Fibroblast of the conjunctiva (primary cell): ENCODE data around the gene TMEM178B.
"Not testable (repeated sequence)": the region's sequence is repeated elsewhere in the genome, so short reads cannot be mapped to it uniquely, and the experiment has no call there.

Experiments
- DNase-seq: peaks from one replicate; pipeline ENCODE4 v3.0.0-alpha.2; 2010; ENCODE audit warnings: low read depth

Gene TMEM178B

DNA sequence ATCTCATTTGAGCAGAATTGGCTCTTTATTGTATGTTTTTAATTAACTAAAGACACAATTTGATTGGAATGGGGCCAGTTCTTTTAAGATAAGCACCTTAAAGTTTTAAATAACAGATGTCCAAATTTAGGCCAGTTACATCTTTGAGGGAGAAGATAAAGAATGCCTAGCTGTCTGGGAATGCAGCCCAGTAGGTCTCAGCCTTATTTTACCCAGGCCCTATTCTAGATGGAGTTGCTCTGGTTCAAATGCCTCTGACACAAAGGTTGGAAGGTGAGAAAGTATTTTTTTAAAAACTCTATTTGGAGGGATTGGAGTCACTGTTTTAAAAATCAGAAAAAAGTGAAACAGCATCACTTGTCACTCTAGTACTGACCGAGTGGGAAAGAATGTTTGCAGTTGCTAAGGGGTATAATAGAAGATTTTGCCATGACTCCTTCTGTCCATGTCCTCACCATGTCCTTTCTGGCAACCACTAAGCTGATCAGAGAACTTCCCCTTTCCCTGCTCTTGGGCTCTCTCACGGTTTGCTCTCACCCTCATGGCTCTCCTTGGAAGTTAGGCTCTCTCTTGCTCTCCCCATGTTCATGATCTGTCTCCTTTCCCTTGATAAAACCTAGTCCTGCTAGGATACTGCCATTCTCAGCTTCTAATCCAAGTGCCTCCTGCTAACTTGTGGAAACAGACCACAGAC, 239.1 kb downstream of the TMEM178B start:
- no peak for DNase-seq

DNA sequence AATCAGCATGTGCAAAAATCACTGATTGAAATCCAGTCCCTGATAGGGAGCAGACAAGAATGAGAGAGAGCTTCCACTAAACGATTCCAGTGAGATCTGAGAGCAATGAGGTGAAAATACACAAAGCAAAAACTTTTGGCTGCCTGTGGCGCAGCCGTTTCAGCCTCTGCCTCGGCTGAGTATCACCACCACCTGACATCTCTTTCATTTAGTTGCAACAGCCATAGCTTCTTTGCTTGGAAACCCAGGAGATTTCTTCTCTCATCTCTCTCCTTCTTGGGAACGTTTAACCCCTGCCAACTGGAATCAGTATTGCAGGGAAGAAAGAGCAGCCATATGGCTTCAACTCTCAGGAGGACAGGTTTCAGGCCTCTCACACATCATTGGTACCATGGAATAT, 240.0 kb downstream of the TMEM178B start:
- no peak for DNase-seq

DNA sequence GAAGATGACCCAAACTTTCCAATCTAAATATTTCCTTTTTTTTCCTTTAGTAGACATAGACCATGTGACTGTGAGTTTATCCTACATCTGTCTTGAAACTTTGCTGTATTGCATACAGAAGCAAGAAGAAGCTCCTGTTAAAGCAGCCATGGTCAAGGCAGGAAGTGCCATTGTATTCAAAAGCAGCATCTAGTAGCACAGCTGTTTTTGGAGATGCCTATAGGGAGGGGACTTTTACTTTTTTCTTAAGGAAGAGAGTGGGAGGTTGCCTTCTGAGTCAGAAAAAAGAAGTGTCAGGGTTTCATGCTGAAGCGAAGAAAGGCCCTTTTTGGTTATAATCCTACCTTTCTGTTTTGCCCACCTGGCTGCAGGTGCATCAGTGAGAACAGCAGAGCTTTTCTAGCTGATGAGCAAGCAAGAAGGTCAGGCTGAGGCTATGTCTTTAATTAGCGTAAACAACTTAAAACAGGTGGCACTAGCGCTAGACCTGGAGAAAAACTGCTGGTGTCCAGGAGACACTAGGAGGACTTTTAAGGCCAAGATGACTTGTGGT, 243.2 kb downstream of the TMEM178B start:
- no peak for DNase-seq

DNA sequence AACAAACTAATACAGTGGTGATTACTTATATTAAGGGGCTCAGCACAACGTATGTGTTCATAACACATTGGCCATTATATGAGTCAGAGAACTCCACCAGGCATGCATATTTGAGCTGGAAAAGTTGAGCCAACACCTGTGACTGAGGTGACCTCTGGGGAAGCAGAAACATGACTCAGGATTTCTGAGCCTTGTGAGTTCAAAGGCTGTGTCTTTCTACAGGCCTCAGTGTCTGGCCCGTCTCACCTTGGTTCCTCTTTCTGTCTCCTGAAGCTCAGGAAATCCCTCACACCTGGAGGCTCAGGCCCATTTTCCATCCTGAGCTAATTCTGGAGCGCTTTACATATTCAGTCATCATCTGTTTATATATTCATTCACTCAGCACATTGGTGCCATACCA, 246.4 kb downstream of the TMEM178B start:
- DNase-seq, result no peak

DNA sequence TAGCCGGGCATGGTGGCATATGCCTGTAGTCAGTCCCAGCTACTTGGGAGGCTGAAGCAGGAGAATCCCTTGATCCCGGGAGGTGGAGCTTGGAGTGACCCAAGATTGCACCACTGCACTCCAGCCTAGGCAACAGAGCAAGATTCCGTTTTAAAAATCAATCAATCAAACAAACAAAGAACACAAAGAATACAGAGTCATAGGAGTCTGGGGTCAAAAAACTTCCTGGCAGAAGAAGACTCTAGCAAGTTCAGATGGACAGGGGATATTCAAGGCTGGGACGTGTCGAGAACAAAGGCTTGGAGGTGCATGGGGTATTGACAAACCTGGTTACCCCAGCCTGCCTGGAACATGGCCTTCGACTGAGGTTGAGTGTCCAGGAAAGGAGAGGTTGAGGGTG, 248.5 kb downstream of the TMEM178B start:
- DNase-seq, result no peak

DNA sequence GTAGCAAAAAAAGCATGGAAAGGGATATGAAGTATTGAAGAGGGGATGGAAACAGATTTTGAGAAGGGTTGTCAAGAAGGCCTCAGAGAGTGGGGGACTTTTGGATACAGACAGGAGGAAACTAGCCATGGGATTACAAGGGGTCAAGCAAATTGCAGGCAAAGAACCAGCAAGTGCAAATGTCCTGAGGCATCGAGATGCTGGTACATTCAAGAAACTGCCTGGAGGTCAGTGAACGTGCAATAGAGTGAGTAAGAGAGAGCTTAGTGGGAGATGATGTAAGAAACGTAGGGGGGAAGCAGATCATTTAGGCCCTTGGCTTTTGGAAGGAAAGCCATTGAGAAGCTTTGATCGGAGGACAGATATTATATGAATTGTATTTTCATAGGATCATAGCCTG, 250.0 kb downstream of the TMEM178B start:
- DNase-seq, result no peak

DNA sequence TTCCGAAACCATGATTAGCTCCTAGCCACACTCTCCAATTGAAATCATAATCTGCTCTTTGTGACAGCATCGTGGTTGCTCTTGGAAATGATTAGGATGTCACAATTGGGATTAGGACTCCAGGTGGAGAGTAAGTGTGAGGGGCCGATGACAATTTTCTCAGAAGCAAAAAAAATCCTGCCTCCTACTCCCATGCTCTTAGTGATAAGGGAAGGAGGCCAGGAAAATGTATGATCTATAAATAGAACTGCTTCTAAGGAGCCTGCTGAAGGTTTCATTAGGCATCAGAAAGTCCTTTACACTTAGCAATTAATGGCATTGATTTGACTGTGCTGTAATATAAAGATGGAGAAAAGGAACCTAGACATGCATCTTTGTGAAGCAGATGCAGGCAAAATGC, 251.0 kb downstream of the TMEM178B start:
- no peak for DNase-seq

DNA sequence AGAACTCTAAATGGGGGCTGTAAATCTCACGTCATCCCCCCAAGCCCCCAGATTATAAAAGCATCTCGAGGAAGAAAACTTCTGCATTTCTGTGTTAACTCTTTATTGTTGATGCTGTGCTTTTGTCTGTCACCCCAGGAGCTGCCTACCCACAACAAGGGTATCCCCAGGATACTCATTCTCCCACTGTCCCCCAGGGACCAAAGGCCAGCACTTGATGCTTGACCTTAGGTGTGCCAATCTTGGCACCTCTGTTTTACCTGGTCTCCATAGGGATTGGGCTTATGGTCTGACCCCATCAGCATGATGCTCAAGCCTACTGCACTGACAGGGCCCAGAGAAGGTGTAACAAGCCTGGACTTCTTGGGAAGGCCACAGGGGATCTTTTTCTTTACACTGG, 251.4 kb downstream of the TMEM178B start:
- no peak for DNase-seq

DNA sequence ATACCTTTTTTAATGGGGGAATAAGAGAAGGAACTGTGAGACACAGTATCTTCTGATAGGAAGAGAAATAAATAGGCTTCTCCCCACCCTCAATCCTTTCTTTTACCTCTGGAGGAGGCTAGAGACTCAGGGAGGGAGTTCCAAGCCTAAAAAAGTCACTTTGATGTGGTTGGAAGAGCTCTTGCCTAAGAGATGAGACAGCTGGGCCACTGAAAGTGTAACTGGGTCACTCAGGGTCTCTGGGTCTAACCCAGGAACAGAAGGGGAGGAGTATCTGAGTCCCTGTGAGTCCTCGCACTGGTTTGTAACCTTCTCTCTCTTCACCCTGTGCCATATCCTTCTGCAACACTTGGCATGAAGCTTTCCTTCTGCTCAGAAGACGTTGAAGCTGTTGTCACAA, 254.4 kb downstream of the TMEM178B start:
- no peak for DNase-seq

DNA sequence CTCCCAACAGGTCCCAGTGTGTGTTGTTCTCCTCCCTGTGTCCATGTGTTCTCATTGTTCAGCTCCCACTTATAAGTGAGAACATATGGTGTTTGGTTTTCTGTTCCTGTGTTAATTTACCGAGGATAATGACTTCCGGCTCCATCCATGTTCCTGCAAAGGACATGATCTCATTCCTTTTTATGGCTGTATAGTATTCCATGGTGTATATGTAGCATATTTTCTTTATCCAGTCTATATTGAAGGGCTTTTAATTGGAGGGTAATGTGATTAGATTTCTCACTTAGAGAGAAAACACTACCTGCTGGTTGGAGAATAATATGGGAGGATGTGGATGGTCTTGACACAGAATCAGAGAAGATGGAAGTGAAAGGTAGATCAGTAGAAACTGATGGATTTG, 256.4 kb downstream of the TMEM178B start:
- not testable (repeated sequence) for DNase-seq

DNA sequence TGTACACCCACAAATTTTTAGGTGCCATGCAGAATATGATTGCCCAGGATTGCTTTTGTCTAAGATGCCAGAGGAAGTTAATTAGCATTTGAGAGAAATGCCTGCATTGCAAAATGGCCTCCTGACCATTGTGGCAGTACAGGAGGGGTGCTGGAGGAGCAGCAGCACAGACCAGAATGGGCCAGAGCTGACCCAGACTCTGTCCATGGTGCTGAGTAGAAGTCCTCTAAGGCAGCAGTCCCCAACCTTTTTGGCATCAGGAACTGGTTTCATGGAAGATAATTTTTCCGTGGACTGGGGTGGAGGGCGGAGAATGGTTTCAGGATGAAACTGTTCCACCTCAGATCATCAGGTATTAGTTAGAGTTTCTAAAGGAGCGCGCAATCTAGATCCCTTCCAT, 259.6 kb downstream of the TMEM178B start:
- DNase-seq, result no peak

DNA sequence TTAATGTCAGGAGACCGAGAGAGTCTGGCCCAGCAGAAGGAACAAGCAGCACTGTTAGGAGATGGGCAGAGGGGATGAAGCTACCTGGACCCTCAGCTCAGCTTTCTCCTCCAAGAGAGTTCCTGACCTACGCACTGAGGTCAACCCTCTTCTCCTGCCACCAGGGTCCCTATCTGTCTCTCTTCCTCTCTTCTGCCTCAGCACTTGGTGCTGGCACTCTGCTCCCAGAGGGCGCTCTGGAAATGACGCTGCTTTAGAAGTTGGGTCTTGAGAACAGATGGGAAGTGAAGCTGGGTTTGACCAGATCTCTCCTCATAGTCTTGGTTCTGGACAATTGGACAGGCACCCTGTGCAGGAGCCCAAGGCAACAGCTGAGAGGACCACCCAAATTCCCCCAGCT, 261.3 kb downstream of the TMEM178B start:
- DNase-seq, result no peak

DNA sequence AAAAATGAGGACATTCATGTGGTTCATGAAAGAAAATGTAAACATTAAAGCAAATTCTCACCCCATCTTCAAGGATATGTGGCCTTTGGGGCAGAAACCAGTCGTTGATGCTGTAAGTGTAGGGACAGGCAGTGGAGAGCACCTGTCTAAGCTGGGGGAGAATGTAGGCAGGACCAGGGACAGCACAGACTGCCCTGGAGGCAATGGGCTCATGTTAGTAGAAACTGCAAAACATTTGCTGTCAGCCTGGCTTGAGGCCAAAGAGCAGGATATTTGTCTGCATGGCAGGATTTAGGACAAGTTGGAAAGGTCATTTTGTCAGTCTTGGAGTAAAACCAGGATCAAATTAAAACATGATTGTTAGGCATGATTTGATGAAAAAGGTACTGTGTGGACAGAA, 265.7 kb downstream of the TMEM178B start:
- no peak for DNase-seq

DNA sequence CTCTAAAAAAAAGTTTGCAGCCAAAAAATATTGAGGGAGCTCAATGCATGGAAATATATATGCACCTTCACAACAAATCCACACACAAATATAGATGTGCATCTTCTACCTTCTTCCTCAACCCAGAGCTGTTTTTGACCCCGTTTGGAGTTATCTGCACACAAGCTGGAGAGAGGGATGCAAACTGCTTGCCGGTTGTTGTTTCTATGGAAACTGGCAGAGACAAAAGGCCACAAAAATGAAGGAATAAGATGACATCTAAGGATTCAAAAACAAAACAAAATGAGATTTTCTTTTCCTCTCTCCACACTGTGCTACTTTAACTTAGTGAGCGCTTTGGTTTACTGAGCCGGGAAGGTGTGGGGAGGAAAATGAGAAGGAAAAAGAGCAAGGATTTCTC, 267.1 kb downstream of the TMEM178B start:
- DNase-seq, result no peak

DNA sequence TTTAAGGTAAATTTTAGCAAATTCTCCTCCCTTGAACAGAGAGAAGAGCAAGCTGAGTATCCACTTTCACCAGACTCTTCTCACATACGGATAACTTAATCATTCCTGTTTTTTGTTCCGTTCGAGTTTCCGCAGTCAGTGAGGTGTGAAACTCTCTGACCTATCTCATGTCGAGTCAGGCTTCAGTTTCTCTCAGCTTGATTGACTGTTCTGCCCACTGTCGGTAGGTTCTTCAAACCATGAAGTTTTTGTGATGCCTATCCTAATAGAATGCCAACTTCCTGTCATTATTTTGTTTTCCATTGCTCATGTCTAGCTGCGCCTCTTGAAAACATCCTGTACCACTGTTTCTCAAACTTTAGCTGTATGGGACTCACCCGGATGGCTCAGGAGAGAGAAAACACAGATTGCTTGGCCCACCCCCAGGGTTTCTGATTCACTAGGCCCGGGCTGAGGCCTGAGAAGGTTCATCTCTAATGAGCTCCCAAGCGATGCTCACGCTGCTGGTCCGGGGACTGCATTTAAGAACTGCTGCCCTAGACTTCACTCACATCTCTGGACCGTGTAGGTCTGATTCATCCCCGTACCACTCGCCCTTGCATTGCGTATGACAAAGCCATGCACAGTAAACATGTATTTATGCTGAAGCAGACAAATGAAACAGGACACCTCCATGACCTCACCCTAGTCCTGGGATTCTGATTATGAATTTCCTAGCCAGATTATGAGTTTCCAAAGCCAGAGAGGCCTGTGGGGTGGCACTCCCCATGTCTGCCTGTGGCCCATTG, 269.0 kb downstream of the TMEM178B start:
- DNase-seq, result no peak

DNA sequence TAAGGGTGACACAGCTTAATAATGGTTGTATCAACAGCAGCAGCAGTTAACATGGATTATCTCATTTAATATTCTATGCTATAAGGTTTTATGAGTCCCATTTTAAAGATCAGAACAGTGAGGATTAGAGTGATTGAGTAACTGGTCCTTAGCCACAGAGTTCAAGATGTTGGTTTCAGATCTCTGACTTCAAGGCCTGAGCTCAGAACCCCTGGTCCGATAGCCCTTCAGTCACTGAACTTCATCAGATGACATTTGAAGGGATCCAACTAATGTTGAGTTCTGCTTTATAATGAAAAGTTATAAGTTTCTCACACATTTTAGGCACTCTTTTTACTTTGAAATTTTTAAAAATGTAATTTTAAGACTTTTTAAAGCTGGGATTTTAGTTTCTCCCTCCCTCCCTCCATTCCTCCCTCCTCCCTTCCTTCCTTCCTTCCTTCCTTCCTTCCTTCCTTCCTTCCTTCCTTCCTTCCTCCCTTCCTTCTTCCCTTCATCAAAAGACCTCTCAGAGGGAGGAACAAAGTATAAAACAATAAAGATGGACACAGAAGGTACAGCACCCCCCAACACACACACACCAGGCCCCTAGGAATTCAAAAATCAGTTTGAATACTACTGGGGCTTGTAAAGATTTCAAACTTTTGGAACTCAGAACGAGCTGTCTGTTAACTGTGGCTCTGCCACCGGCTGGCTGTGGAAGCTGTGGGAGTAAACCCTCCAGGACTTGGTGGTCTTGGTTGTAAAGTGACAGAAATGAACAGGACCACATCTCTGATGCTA, 270.5 kb downstream of the TMEM178B start:
- no peak for DNase-seq

DNA sequence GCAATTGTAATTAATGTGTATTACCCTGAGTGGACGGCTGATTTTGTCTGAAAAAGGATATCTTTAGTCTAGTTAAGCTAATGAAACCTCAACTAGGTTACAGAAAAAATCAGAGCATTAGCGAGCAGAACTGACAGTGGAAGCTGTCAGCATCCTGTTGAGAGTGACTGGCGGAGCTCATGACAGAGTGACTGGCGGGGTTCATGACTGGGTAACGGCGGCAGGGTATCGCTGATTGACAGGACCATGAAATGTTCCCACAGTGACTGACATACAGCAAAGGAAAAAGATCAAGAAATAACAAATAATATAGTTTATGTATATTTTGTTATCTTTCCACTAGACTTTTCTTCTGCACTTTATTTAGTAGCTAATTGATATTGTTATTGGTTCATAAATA, 274.9 kb downstream of the TMEM178B start:
- DNase-seq, result no peak

DNA sequence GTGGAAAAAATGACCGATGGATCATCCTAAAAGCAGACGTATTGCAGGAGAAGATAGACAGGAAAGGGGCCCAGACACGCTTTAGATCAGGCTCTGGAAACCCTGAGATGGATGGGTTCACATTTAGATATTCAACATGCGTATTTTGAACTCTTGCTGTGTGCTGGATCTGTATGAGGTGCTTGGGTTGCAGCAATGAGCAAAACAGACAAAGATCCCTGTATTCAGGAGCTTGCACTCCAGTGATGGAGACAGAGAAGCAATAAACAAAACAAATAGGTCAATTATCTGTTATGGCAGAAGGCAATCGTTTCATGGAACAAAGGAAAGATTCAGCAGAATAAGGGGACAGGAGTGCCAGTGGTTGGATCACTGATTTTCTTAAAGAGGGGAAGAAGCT, 275.5 kb downstream of the TMEM178B start:
- DNase-seq, result no peak

DNA sequence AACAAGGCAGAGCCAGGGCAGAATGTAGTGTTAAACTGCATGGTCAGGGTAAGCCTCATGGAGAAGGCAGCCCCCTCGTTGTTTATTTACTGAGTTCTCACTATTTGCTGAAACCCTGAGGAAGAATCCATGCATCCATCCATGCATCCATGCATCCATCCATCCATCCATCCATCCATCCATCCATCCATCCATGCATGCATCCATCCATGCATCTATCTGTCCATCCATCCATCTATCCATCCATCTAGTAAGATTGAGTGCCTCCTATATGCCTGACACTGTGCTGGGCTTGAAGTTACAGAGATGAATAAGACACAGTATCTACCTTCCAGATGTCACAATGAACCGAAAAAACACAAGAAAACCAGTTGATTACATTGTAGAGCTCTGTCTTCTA, 275.9 kb downstream of the TMEM178B start:
- no peak for DNase-seq

DNA sequence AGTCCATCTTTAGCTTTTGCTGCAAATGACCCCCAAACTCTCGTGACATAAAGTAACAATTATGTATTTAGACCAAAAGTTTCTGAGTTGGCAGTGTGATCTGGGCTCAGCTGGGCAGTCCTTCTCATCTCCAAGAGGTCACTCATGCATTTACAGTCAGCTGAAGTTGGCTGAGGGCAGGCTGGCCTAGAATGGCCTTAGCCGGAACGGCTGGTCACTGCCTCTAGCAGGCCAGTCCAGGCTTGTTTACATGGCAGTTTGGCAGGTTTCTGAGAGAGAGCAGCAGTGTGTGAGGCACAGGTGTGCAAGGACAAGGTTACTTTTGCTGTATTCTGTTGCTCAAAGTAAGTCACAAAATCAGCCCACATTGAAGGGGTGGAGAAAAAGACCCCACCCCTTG, 277.3 kb downstream of the TMEM178B start:
- DNase-seq, result no peak

DNA sequence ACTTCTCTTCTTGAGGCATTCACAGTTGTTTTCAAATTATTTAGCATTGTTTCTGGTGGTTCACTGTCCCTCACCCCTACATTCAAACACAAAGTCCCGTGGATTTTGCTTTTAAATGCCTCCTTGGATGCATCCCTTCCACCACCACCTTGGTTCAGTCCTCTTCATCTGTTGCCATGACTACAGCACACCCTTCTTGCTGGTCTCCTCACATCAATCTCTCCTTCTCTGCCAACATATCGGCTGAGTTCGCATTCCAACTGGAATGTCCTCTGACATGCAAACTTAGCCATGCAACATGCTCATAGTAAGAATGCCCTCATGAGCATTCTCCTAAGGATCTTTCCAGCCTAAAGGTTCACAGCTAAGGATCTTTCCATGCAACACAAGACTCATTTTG, 279.1 kb downstream of the TMEM178B start:
- DNase-seq, result no peak

DNA sequence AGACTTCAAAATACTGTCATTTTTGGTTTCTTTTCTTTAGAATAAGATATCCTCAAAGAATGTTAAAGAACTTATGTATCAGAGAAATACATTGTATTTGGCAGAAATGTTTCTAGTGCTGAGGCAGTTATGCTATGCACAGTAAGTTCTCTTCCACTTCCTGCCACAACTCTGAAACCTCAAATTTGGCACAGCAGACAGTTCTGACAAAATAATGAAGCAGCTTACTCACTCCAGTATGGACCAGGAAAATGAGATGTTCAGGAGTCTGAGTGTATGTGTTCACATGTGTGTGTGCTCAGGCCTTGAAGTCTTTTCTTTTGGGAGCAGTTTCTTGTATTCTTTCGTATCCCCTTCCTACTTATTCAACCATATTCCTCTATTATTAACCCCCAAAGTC, 280.4 kb downstream of the TMEM178B start:
- no peak for DNase-seq

DNA sequence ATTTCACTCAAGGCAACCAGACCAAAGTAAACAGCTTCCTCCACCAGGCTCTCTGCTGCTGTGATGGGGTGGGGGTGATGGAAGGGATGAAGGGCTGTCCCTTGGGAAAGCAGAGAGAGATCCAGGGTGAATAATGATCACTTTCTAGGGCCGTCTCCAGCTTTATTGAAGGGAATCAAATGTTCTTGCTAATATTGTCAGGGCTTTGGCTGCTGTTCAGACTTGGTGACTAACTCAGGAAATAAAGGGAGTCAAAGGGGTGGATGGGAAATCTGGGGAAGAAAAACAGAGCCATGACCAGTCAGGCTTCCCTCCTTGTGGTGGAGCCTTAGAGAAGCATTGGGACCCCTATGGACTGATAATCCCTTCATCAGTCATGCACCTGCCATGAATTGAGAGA, 281.2 kb downstream of the TMEM178B start:
- DNase-seq, result no peak
